ENCODE results near the gene NME7. TPM values are rescaled to one million over a fixed set of nuclear protein-coding genes. Genes with fewer than 3 reads are reported as not detected.

The NME7 gene
- polyA plus RNA-seq, 1 of the 3 experiments (the other 2 are of a cell fraction): 13.7 TPM

- Histone ChIP-seq H3K79me2 (ENCODE audit: insufficient read depth) (peaks cover 43% of the 10 kb centered on the region), H3K4me1 (ENCODE audit: control insufficient read depth in 1 of 2, insufficient read depth in 2 of 2, low read depth in 1 of 2, low read length in 1 of 2) (peaks cover 0 to 15% of the 10 kb centered on the region in 2 experiments; a peak in 2 of 4 replicates), H3K4me2 (no peak overlapping the region), H3F3A (replicated peaks; ENCODE audit: insufficient read depth) (peaks cover 6% of the 10 kb centered on the region), H3K27me3 (ENCODE audit: insufficient read depth) (no peaks in the 10 kb centered on the region), H3K27ac (ENCODE audit: low read depth in 2 of 2, low read length in 1 of 2) (peak overlapping the region in 1 of 2 experiments; percentile 36; a peak in 1 of 4 replicates), H3K36me3 (replicated peaks in 1 of 2; ENCODE audit: control insufficient read depth in 1 of 2, insufficient read depth in 2 of 2, low read length in 1 of 2) (peaks cover 47 to 88% of the 10 kb centered on the region in 2 experiments), H3K9ac (no peak overlapping the region), H3K9me3 (no peaks in the 10 kb centered on the region), H2AFZ (ENCODE audit: low read depth) (no peak overlapping the region), H4K20me1 (ENCODE audit: insufficient read depth) (no peaks in the 10 kb centered on the region), H3K4me3 (ENCODE audit: low read depth in 2 of 2, low read length in 1 of 2) (no peak overlapping the region), H3K9me2 (no peaks in the 10 kb centered on the region)
- DNase-seq: no peak
- CTCF ChIA-PET: interaction anchor here (1.1 kb wide), 1 partner anchor 224 kb away, joined by 4 read pairs; no protein-coding TSS in a partner anchor
- POLR2A ChIA-PET: no interaction called here
- 97% methylated on average over 2 of the region's 2 CpGs for WGBS (ENCODE audit: low lambda C conversion rate)
- TF ChIP-seq, protein P1, sequence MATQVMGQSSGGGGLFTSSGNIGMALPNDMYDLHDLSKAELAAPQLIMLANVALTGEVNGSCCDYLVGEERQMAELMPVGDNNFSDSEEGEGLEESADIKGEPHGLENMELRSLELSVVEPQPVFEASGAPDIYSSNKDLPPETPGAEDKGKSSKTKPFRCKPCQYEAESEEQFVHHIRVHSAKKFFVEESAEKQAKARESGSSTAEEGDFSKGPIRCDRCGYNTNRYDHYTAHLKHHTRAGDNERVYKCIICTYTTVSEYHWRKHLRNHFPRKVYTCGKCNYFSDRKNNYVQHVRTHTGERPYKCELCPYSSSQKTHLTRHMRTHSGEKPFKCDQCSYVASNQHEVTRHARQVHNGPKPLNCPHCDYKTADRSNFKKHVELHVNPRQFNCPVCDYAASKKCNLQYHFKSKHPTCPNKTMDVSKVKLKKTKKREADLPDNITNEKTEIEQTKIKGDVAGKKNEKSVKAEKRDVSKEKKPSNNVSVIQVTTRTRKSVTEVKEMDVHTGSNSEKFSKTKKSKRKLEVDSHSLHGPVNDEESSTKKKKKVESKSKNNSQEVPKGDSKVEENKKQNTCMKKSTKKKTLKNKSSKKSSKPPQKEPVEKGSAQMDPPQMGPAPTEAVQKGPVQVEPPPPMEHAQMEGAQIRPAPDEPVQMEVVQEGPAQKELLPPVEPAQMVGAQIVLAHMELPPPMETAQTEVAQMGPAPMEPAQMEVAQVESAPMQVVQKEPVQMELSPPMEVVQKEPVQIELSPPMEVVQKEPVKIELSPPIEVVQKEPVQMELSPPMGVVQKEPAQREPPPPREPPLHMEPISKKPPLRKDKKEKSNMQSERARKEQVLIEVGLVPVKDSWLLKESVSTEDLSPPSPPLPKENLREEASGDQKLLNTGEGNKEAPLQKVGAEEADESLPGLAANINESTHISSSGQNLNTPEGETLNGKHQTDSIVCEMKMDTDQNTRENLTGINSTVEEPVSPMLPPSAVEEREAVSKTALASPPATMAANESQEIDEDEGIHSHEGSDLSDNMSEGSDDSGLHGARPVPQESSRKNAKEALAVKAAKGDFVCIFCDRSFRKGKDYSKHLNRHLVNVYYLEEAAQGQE (IDR thresholded peaks at IDR 0.05; ENCODE audit: low read depth, low read length): no peak
Measured at GRCh38 chr1:169124459-169124858, 243.1 kb downstream of the NME7 start.

DNA sequence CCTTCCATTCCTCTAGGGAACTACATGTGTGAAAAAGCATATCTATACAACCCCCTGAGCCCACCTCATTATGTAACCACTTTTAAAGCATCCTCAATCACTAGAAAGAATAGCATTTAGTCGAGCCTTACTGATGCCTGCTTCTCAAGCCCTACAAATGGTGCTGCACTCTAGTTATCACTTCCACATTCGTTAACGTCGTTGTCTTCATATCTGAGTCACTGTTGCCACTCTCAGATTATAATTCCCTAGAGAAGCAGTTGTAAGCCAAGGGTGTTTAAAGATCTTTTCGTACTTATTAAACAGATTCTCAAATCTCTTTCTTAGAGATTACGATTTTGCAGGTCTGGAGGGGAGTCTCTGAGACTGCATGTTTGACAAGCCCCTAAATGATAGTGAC lies 244.6 kb downstream of the NME7 start:
- ChIA-PET CTCF (no interaction called here), POLR2A (no interaction called here)
- no peaks in the 10 kb centered on the region for H4K20me1 ChIP-seq (ENCODE audit: insufficient read depth)
- DNase-seq: no peak
- whole genome bisulfite sequencing (ENCODE audit: low lambda C conversion rate): 88% methylated on average over 6 of the region's 6 CpGs
- H2AFZ ChIP-seq (ENCODE audit: low read depth): no peak overlapping the region
- no peak overlapping the region for H3K4me3 ChIP-seq (ENCODE audit: low read depth in 2 of 2, low read length in 1 of 2)
- no peaks in the 10 kb centered on the region for H3K9me3 ChIP-seq
- H3K4me1 ChIP-seq (ENCODE audit: control insufficient read depth in 1 of 2, insufficient read depth in 2 of 2, low read depth in 1 of 2, low read length in 1 of 2): peaks cover 0 to 25% of the 10 kb centered on the region in 2 experiments; a peak in 2 of 4 replicates
- H3K4me2 ChIP-seq: no peak overlapping the region
- H3K79me2 ChIP-seq (ENCODE audit: insufficient read depth): peaks cover 55% of the 10 kb centered on the region
- H3K27me3 ChIP-seq (ENCODE audit: insufficient read depth): no peaks in the 10 kb centered on the region
- H3K36me3 ChIP-seq (replicated peaks in 1 of 2; ENCODE audit: control insufficient read depth in 1 of 2, insufficient read depth in 2 of 2, low read length in 1 of 2): peaks cover 37 to 88% of the 10 kb centered on the region in 2 experiments
- no peak overlapping the region for H3K27ac ChIP-seq (ENCODE audit: low read depth in 2 of 2, low read length in 1 of 2)
- no peaks in the 10 kb centered on the region for H3K9me2 ChIP-seq
- TF ChIP-seq EP300 (IDR thresholded peaks at IDR 0.05; ENCODE audit: borderline replicate concordance in 1 of 2, low read depth in 1 of 2, low read length in 1 of 2): no peak
- no peak for TF ChIP-seq USF2 (IDR thresholded peaks at IDR 0.05; ENCODE audit: borderline replicate concordance, low read depth, low read length)
- TF ChIP-seq NRF1 (IDR thresholded peaks at IDR 0.05; ENCODE audit: low read depth, low read length): no peak
- no peak for TF ChIP-seq POLR2AphosphoS5 (IDR thresholded peaks at IDR 0.05; ENCODE audit: low read depth, low read length)
- no peak for TF ChIP-seq PBX3 (IDR thresholded peaks at IDR 0.05)
- no peak for TF ChIP-seq EZH2phosphoT487 (IDR thresholded peaks at IDR 0.05; ENCODE audit: borderline replicate concordance, low read depth)
- no peak for TF ChIP-seq SIN3A (IDR thresholded peaks at IDR 0.05; ENCODE audit: borderline replicate concordance, low read depth, low read length)
- TF ChIP-seq GATA2 (CRISPR knock-in tag; IDR thresholded peaks at IDR 0.05): no peak
- no peak for TF ChIP-seq USF1 (IDR thresholded peaks at IDR 0.05; ENCODE audit: borderline replicate concordance, low read depth)
- TF ChIP-seq, protein P2, sequence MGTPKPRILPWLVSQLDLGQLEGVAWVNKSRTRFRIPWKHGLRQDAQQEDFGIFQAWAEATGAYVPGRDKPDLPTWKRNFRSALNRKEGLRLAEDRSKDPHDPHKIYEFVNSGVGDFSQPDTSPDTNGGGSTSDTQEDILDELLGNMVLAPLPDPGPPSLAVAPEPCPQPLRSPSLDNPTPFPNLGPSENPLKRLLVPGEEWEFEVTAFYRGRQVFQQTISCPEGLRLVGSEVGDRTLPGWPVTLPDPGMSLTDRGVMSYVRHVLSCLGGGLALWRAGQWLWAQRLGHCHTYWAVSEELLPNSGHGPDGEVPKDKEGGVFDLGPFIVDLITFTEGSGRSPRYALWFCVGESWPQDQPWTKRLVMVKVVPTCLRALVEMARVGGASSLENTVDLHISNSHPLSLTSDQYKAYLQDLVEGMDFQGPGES (IDR thresholded peaks at IDR 0.05; ENCODE audit: low read depth, low read length): no peak
- H3K9ac ChIP-seq: no peak overlapping the region
- H3F3A ChIP-seq (replicated peaks; ENCODE audit: insufficient read depth): no peaks in the 10 kb centered on the region

All from SK-N-SH (cell line).